WERI-Rb-1 (cell line): ENCODE data around the gene BTBD8.

Experiments used
- DNase-seq: peaks from one replicate; pipeline ENCODE4 v3.0.0-alpha.2; 2020
- H3K27ac ChIP-seq: fragments of 250-450 bp; sonication (Bioruptor Pico); 2 replicates; pipeline ENCODE4 v1.5.1; 2020; ENCODE audit warnings: mild to moderate bottlenecking, moderate library complexity
- H3K27me3 ChIP-seq: fragments of 250-450 bp; sonication (Bioruptor Pico); 2 replicates; pipeline ENCODE4 v1.5.1; 2021; ENCODE audit warnings: mild to moderate bottlenecking, low read depth, moderate library complexity; ENCODE audit not compliant: insufficient read depth, severe bottlenecking
- H3K36me3 ChIP-seq: fragments of 250-450 bp; sonication (Bioruptor Pico); 2 replicates; pipeline ENCODE4 v1.5.1; 2020; ENCODE audit warnings: mild to moderate bottlenecking, moderate library complexity
- H3K4me3 ChIP-seq: 2 replicates; pipeline ENCODE4 v1.5.1; 2011; ENCODE audit warnings: low read depth, mild to moderate bottlenecking, control low read depth, low read length
- H3K9me3 ChIP-seq: fragments of 250-450 bp; sonication (Bioruptor Pico); 2 replicates; pipeline ENCODE4 v1.5.1; 2021; ENCODE audit warnings: mild to moderate bottlenecking, moderate library complexity; ENCODE audit not compliant: severe bottlenecking
- TF ChIP-seq, protein P1 (sequence below): IDR thresholded peaks from 2 replicates; pipeline ENCODE4 v1.5.1; 2011; ENCODE audit warnings: low read depth, mild to moderate bottlenecking, control low read depth, inconsistent platforms, low read length

Gene BTBD8

DNA sequence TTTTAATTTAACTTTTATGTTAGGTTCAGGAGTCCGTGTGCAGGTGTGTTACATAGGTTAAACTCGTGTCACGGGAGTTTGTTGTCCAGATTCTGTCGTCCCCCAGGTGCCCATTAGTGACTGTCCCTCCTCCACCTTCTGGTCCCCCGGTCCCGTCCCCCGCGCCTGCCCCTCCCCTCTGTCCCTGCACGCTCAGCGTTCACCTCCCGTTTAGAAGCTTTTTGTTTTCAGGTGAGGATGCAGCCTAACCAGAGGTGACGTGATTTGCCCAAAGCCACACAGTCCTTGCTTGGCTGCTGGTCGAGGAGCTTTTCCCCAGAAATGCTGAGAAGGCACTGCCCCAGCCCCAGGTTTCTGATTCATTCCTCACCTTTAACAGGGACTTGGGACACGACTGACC is 138.4 kb downstream of the BTBD8 start:
- H3K36me3 ChIP-seq, result no peaks in the 10 kb centered on the region
- no peak overlapping the region for H3K27ac ChIP-seq
- TF ChIP-seq, protein P1, sequence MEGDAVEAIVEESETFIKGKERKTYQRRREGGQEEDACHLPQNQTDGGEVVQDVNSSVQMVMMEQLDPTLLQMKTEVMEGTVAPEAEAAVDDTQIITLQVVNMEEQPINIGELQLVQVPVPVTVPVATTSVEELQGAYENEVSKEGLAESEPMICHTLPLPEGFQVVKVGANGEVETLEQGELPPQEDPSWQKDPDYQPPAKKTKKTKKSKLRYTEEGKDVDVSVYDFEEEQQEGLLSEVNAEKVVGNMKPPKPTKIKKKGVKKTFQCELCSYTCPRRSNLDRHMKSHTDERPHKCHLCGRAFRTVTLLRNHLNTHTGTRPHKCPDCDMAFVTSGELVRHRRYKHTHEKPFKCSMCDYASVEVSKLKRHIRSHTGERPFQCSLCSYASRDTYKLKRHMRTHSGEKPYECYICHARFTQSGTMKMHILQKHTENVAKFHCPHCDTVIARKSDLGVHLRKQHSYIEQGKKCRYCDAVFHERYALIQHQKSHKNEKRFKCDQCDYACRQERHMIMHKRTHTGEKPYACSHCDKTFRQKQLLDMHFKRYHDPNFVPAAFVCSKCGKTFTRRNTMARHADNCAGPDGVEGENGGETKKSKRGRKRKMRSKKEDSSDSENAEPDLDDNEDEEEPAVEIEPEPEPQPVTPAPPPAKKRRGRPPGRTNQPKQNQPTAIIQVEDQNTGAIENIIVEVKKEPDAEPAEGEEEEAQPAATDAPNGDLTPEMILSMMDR, result no peak
- DNase-seq, result no peak
- no peak overlapping the region for H3K4me3 ChIP-seq
- no peaks in the 10 kb centered on the region for H3K9me3 ChIP-seq
- no peaks in the 10 kb centered on the region for H3K27me3 ChIP-seq

DNA sequence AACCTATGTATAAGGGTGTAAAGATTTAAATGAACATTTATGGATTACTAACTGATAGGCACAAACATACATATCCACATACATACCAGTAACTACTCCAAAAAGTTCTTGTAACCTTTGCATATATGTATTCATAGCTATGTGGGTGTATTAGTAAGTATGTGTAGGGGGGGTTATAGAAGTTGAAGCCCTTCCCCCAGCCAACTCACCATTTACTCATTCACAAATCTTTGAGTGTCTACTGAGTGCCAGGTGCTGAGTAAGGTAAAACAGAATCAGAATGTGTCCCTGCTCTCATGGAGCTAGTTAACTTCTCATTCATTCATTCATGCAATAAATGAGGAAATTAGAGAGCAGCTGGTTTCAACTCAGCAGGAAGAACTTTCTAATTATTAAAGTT is 138.9 kb downstream of the BTBD8 start:
- Histone ChIP-seq H3K27ac (no peak overlapping the region), H3K27me3 (no peaks in the 10 kb centered on the region), H3K4me3 (no peak overlapping the region), H3K9me3 (no peaks in the 10 kb centered on the region), H3K36me3 (no peaks in the 10 kb centered on the region)
- DNase-seq, result no peak
- TF ChIP-seq, protein P1, result no peak

DNA sequence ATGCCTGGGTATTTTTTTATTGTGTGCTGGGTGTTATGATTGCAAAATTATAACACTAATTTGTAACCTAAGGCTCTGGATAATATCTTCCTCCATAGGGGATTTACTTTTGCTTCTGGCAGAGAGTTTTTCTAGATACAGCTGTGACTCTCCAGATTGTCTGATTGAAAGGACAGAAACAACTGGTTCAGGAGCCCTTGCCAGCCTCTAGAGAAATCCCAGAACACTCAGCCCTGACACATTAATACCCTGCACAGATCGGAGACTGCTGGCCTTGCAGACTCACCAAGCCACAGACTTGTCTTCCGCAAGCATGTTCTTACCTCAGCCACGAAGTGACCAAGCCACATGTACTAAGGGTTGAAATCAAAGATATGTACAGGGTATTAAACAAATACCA is 148.3 kb downstream of the BTBD8 start:
- TF ChIP-seq, protein P1, result no peak
- H3K27me3 ChIP-seq, result no peaks in the 10 kb centered on the region
- no peaks in the 10 kb centered on the region for H3K36me3 ChIP-seq
- no peak overlapping the region for H3K27ac ChIP-seq
- H3K9me3 ChIP-seq, result no peaks in the 10 kb centered on the region
- DNase-seq, result no peak
- H3K4me3 ChIP-seq, result no peak overlapping the region

DNA sequence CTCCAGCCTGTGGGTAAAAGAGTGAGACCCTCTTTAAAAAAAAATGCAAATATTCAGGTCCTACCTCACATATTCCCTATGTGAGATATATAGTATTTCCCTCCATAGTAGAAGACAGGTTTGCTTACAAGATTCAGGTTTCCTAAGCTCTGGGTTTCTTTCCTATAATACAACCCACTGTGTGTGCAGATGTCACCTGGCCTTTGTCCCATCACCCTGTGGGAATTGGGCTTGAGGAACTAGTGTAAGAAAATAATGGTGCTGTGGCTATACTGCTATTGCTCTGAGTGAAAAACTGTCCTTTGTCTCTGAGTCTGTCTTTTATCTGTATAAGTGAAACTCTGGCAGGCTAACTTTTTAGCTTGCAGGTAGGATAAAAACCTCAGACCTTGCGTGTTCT is 150.6 kb downstream of the BTBD8 start:
- DNase-seq, result no peak
- H3K36me3 ChIP-seq, result no peaks in the 10 kb centered on the region
- no peaks in the 10 kb centered on the region for H3K27me3 ChIP-seq
- TF ChIP-seq, protein P1, result no peak
- no peaks in the 10 kb centered on the region for H3K9me3 ChIP-seq
- H3K4me3 ChIP-seq, result no peak overlapping the region
- H3K27ac ChIP-seq, result no peak overlapping the region
